Common myeloid progenitor, CD34-positive (primary cell): ENCODE measurements around the gene ANAPC15.

Experiments used
- CTCF ChIA-PET: fragments of 350-600 bp; sonication (Branson Sonifier 250); formaldehyde crosslinking; loops from one replicate; lab custom pipeline; 2021; ENCODE audit warnings: antibody characterized with exemption; lab: Charles Lee
- POLR2A ChIA-PET: fragments of 350-600 bp; sonication (Branson Sonifier 250); formaldehyde crosslinking; loops from one replicate; lab custom pipeline; 2021; ENCODE audit warnings: antibody characterized with exemption; lab: Charles Lee
- DNase-seq, 3 donors: peaks; one replicate each; pipeline versions ENCODE4 v3.0.0 to v3.0.0-alpha.2; 2013
- H3K27ac ChIP-seq, 2 experiments: 1 replicate in 1 of 2; 2 replicates in 1 of 2; pipeline ENCODE4 v1.7.0; 2013; ENCODE audit warnings: inconsistent platforms in 2 of 2, low read length in 2 of 2, mild to moderate bottlenecking in 2 of 2, low read depth in 1 of 2, moderate library complexity in 1 of 2; ENCODE audit not compliant: severe bottlenecking in 2 of 2, insufficient read depth in 1 of 2, poor library complexity in 1 of 2
- H3K27me3 ChIP-seq, 5 experiments: replicated peaks in 2 of 5; 1 replicate in 3 of 5; 2 replicates in 2 of 5; pipeline versions ENCODE4 v1.6.1 to v1.7.0; 2013; ENCODE audit warnings: low read length in 4 of 5, mild to moderate bottlenecking in 2 of 5, moderate library complexity in 2 of 5, inconsistent platforms in 1 of 5; ENCODE audit not compliant: insufficient read depth in 5 of 5, control insufficient read depth in 4 of 5
- H3K36me3 ChIP-seq, 4 experiments: 1 replicate in 2 of 4; 2 replicates in 2 of 4; pipeline versions ENCODE4 v1.6.1 to v1.7.0; 2013; ENCODE audit warnings: low read length in 3 of 4, control low read depth in 1 of 4, mild to moderate bottlenecking in 1 of 4; ENCODE audit not compliant: control insufficient read depth in 4 of 4, insufficient read depth in 4 of 4
- H3K4me1 ChIP-seq, 4 experiments: 1 replicate in 3 of 4; 2 replicates in 1 of 4; pipeline versions ENCODE4 v1.6.1 to v1.7.1; 2013; ENCODE audit warnings: low read length in 3 of 4, mild to moderate bottlenecking in 3 of 4, control low read depth in 1 of 4, inconsistent platforms in 1 of 4, moderate library complexity in 1 of 4; ENCODE audit not compliant: control insufficient read depth in 4 of 4, insufficient read depth in 4 of 4; ENCODE audit errors: control extremely low read depth in 1 of 4
- H3K4me3 ChIP-seq, 7 experiments: 1 replicate in 4 of 7; 2 replicates in 3 of 7; pipeline versions ENCODE4 v1.5.1 to v1.7.0; 2013; ENCODE audit warnings: mild to moderate bottlenecking in 7 of 7, low read length in 6 of 7, moderate library complexity in 6 of 7, inconsistent platforms in 2 of 7, low read depth in 2 of 7, control low read depth in 1 of 7; ENCODE audit not compliant: insufficient read depth in 4 of 7, control insufficient read depth in 1 of 7; ENCODE audit errors: extremely low read depth in 1 of 7
- H3K9me3 ChIP-seq, 5 experiments: 1 replicate in 4 of 5; 2 replicates in 1 of 5; pipeline versions ENCODE4 v1.6.1 to v1.7.1; 2013; ENCODE audit warnings: low read length in 4 of 5, mild to moderate bottlenecking in 2 of 5, inconsistent platforms in 1 of 5, low read depth in 1 of 5, moderate library complexity in 1 of 5; ENCODE audit not compliant: control insufficient read depth in 4 of 5, insufficient read depth in 2 of 5; ENCODE audit errors: control extremely low read depth in 1 of 5
- WGBS: methylation state at CpG from one replicate; pipeline ENCODE4 v1.1.5; 2013; ENCODE audit not compliant: insufficient coverage; 5-methylcytosine and 5-hydroxymethylcytosine counted together

Gene ANAPC15

DNA sequence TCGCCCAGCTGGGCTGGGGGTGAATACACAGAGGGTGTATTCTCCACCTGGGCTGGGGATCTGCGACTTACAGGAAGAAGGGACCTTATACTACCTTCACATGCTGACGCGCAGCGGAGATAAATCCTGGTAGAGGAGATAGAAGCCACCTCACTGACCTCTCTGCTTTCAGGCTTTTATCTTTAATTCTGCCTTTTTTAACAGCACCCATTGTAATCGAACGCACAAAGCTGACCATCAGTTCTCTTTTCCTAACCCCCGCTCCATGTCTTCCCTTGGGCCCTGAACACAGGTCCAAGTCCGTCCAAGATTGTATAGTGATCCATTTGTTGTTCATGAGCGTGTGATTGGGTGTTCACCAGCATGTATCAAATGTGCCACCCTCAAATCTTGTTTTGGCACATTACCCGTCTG lies 8.7 kb downstream of the ANAPC15 start:
- H3K9me3 ChIP-seq = no peaks in the 10 kb centered on the region
- no peak for DNase-seq
- H3K4me1 ChIP-seq = peaks cover 36 to 49% (median 47%) of the 10 kb centered on the region in 4 experiments
- peak overlapping the region in 1 of 2 experiments; percentile 96 for H3K27ac ChIP-seq
- 84% methylated on average over 8 of the region's 11 CpGs for WGBS
- no peaks in the 10 kb centered on the region for H3K27me3 ChIP-seq
- POLR2A ChIA-PET = no interaction called here
- H3K4me3 ChIP-seq = peak overlapping the region in 5 of 7 experiments; percentile 29 to 87 (median 70)
- CTCF ChIA-PET = interaction anchor here (0.9 to 1.5 kb wide), 4 partner anchors 15 to 78 kb away, joined by 3 to 4 read pairs (median 3); no protein-coding TSS in a partner anchor
- peaks cover under 1 to 27% (median 10%) of the 10 kb centered on the region in 4 experiments for H3K36me3 ChIP-seq

DNA sequence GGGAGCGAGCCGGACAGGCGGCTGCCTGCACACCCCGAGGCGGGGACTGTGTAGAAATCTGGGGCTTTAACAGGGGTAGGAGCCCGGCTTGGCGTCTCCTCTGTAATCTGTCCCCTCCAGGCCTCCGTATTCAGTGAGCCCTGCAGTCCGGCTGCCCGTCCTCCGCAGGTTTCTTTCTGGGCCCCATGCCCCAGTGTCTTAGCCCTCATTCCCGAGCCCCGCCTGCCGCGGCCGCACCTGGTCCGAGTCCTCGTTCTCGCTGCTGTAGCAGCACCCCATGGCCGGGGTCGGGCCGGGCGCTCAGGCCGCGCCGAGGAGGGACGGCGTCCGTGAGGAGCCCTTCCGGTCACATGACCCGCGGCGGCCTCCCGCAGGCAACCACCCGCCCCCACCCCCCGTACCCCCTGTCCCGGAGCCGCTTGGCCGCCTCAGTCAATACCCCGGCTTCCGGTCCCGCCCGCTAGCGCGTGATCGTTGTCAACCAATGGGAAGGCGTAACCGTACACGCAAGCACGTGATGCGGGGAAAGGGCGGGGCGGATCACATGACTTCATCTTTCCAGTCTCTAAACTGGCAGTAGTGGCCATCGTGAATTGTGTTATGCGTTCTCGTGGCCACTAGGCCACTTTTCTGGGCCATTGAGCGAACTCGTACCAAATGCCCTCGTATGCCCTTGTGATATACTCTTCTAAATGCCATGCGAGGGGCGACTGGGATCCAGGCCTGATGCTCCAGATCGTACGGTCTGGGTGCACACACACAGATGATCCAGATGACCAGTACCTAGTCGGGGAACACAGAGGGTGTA lies 9.3 kb downstream of the ANAPC15 start, which contains the start of gene LAMTOR1:
TSS of gene LAMTOR1 (minus strand) at position 352 of the 808 bp plus-strand sequence. CDS start at position 279, 73 bp downstream.
- DNase-seq = peak; percentile 99 to 100 (median 100)
- peak within 1 kb of the TSS; percentile 95 to 96 for H3K27ac ChIP-seq
- peaks cover 2 to 28% (median 14%) of the 10 kb centered on the region in 4 experiments for H3K36me3 ChIP-seq
- 5% methylated on average over 52 of the region's 64 CpGs for WGBS
- peaks cover 36 to 54% (median 51%) of the 10 kb centered on the region in 4 experiments for H3K4me1 ChIP-seq
- H3K27me3 ChIP-seq = no peaks in the 10 kb centered on the region
- CTCF ChIA-PET = interaction anchor here (0.9 to 13.8 kb wide), 8 partner anchors 11 to 79 kb away, joined by 3 to 394 read pairs (median 5); partner anchors contain the start of gene LRRC51
- POLR2A ChIA-PET = interaction anchor here (0.6 to 3.0 kb wide), 2 partner anchors 11 to 62 kb away, joined by 7 to 21 read pairs; no protein-coding TSS in a partner anchor
- H3K9me3 ChIP-seq = no peaks in the 10 kb centered on the region
- H3K4me3 ChIP-seq = peak within 1 kb of the TSS; percentile 72 to 94 (median 87)

GRCh38 chr11:72102631-72102945 lies 9.9 kb downstream of the ANAPC15 start:
- ChIA-PET CTCF (interaction anchor here (1.2 to 13.8 kb wide), 6 partner anchors 8 to 78 kb away, joined by 3 to 394 read pairs (median 26); partner anchors contain the start of gene LRRC51), POLR2A (interaction anchor here (0.6 to 3.0 kb wide), 3 partner anchors 8 to 62 kb away, joined by 3 to 21 read pairs (median 7); no protein-coding TSS in a partner anchor)
- Histone ChIP-seq H3K9me3 (no peaks in the 10 kb centered on the region), H3K4me1 (peaks cover 36 to 56% (median 52%) of the 10 kb centered on the region in 4 experiments), H3K4me3 (peak overlapping the region; percentile 72 to 94 (median 87)), H3K27ac (peak overlapping the region; percentile 95 to 96), H3K27me3 (no peaks in the 10 kb centered on the region), H3K36me3 (peaks cover 5 to 28% (median 17%) of the 10 kb centered on the region in 4 experiments)
- 2% methylated on average over 7 of the region's 9 CpGs for WGBS
- DNase-seq = no peak

DNA sequence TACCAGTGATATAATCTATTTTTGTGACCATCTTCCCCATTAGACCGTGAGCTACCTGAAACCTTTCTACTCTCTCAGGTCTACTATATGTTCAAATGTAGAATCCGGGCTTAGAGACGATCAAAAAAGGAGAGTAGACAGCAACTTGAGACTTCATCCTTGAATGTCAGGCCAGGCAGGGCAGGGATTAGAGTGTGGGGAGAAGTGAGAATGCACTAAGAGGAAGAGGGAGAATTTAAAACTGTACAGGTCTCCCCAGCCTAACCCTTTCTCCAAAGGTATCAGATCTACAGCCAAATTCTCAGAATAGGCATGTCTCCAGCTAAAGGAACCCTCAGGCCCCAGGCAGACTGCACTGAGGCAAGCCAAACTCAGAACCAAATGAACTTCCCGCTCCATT lies 10.3 kb downstream of the ANAPC15 start:
- 48% methylated on average over 2 of the region's 4 CpGs for WGBS
- no peak for DNase-seq
- POLR2A ChIA-PET = interaction anchor here (0.6 to 3.0 kb wide), 5 partner anchors 9 to 712 kb away, joined by 3 to 21 read pairs (median 7); partner anchors contain the start of gene ATG16L2
- CTCF ChIA-PET = interaction anchor here (1.2 to 13.8 kb wide), 8 partner anchors 9 to 78 kb away, joined by 3 to 394 read pairs (median 9); partner anchors contain the start of genes ANAPC15 and LRRC51
- Histone ChIP-seq H3K4me1 (peaks cover 36 to 56% (median 52%) of the 10 kb centered on the region in 4 experiments), H3K36me3 (peaks cover 8 to 30% (median 19%) of the 10 kb centered on the region in 4 experiments), H3K27me3 (no peaks in the 10 kb centered on the region), H3K9me3 (no peaks in the 10 kb centered on the region), H3K4me3 (peak overlapping the region; percentile 72 to 94 (median 87)), H3K27ac (peak overlapping the region; percentile 95 to 96)

GRCh38 chr11:72100462-72100861 lies 12.0 kb downstream of the ANAPC15 start:
- Histone ChIP-seq H3K4me1 (peaks cover 36 to 56% (median 52%) of the 10 kb centered on the region in 4 experiments), H3K27me3 (no peaks in the 10 kb centered on the region), H3K9me3 (no peaks in the 10 kb centered on the region), H3K27ac (peak overlapping the region; percentile 95 to 96), H3K36me3 (peaks cover 13 to 39% (median 29%) of the 10 kb centered on the region in 4 experiments), H3K4me3 (peak overlapping the region in 4 of 7 experiments; percentile 84 to 94 (median 86))
- CTCF ChIA-PET = interaction anchor here (0.8 to 13.8 kb wide), 14 partner anchors 8 to 345 kb away, joined by 3 to 394 read pairs (median 6); partner anchors contain the start of genes ANAPC15 and LRRC51
- peak; percentile 96 to 99 (median 98) for DNase-seq
- WGBS = 0% methylated on average over 1 of the region's 1 CpG
- POLR2A ChIA-PET = interaction anchor here (0.6 to 3.0 kb wide), 7 partner anchors 9 to 123 kb away, joined by 4 to 21 read pairs (median 5); partner anchors contain the start of gene ANAPC15

DNA sequence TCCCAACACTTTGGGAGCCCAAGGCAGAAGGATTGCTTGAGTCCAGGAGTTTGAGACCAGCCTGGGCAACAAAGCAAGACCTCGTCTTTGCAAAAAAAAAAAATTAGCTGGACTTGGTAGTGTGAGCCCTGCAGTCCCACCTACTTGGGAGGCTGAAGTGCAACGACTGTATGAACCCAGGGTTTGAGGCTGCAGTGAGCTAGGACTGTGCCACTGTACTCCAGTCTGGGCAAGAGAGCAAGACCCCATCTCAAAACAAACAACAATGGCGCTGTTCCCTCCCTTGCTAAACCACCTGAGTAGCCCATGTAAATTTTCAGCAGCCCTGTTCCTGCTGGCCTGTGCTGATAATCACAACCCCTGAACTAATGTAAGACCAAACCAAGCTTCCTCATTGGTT lies 12.5 kb downstream of the ANAPC15 start:
- Histone ChIP-seq H3K4me1 (peaks cover 36 to 56% (median 52%) of the 10 kb centered on the region in 4 experiments), H3K9me3 (no peaks in the 10 kb centered on the region), H3K27ac (peak overlapping the region; percentile 95 to 96), H3K36me3 (peaks cover 13 to 44% (median 33%) of the 10 kb centered on the region in 4 experiments), H3K4me3 (peak overlapping the region in 4 of 7 experiments; percentile 28 to 86 (median 67)), H3K27me3 (no peaks in the 10 kb centered on the region)
- DNase-seq = no peak
- WGBS = 59% methylated on average over 3 of the region's 3 CpGs
- ChIA-PET CTCF (interaction anchor here (0.8 to 13.8 kb wide), 15 partner anchors 8 to 345 kb away, joined by 3 to 394 read pairs (median 4); partner anchors contain the start of genes ANAPC15 and LRRC51), POLR2A (interaction anchor here (1.2 to 3.0 kb wide), 6 partner anchors 8 to 123 kb away, joined by 4 to 21 read pairs (median 8); partner anchors contain the start of gene ANAPC15)
